Prostate gland (tissue), 2 donors: ENCODE data around the gene SRP68.

Experiments used
- POLR2A ChIP-seq: fragments of 450-650 bp; IDR thresholded peaks from one replicate; pipeline ENCODE4 v1.6.1; 2016; ENCODE audit warnings: antibody characterized with exemption, mild to moderate bottlenecking
- TF ChIP-seq, protein P1 (sequence below), 4 experiments: fragments of 200-600 bp in 2 of 4; fragments of 450-650 bp in 2 of 4; sonication (generic) in 2 of 4; IDR thresholded peaks; 1 replicate in 3 of 4; 2 replicates in 1 of 4; pipeline ENCODE4 v1.5.1; 2016 to 2019; ENCODE audit warnings: antibody characterized with exemption in 4 of 4, mild to moderate bottlenecking in 2 of 4, moderate library complexity in 2 of 4

- TF ChIP-seq, protein P1, sequence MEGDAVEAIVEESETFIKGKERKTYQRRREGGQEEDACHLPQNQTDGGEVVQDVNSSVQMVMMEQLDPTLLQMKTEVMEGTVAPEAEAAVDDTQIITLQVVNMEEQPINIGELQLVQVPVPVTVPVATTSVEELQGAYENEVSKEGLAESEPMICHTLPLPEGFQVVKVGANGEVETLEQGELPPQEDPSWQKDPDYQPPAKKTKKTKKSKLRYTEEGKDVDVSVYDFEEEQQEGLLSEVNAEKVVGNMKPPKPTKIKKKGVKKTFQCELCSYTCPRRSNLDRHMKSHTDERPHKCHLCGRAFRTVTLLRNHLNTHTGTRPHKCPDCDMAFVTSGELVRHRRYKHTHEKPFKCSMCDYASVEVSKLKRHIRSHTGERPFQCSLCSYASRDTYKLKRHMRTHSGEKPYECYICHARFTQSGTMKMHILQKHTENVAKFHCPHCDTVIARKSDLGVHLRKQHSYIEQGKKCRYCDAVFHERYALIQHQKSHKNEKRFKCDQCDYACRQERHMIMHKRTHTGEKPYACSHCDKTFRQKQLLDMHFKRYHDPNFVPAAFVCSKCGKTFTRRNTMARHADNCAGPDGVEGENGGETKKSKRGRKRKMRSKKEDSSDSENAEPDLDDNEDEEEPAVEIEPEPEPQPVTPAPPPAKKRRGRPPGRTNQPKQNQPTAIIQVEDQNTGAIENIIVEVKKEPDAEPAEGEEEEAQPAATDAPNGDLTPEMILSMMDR (IDR thresholded peaks at IDR 0.05) = no peak
- no peak for TF ChIP-seq POLR2A
Observed at GRCh38 chr17:76079535-76079955, 7.2 kb upstream of the SRP68 start.
